Suprapubic skin (tissue), 4 donors: ENCODE data around the gene KLK2. TPM values are rescaled to one million over a fixed set of nuclear protein-coding genes. Genes with fewer than 3 reads are reported as not detected.

Experiments
- DNase-seq, 2 donors: peaks; one replicate each; pipeline ENCODE4 v3.0.0-alpha.2; 2019; ENCODE audit warnings: low spot score in 2 of 2
- H3K27ac ChIP-seq: fragments of 200-600 bp; sonication (generic); one replicate; pipeline ENCODE4 v1.5.1; 2019
- H3K27me3 ChIP-seq: fragments of 200-600 bp; sonication (generic); one replicate; pipeline ENCODE4 v1.5.1; 2019
- H3K36me3 ChIP-seq: fragments of 200-600 bp; sonication (generic); one replicate; pipeline ENCODE4 v1.5.1; 2019
- H3K4me1 ChIP-seq: fragments of 200-600 bp; sonication (generic); one replicate; pipeline ENCODE4 v1.5.1; 2019
- H3K4me3 ChIP-seq: fragments of 200-600 bp; sonication (generic); one replicate; pipeline ENCODE4 v1.5.1; 2019; ENCODE audit warnings: mild to moderate bottlenecking
- H3K9me3 ChIP-seq: fragments of 200-600 bp; sonication (generic); one replicate; pipeline ENCODE4 v1.5.1; 2019
- CTCF ChIP-seq, 2 donors: fragments of 200-600 bp in 1 of 2; fragments of 450-650 bp in 1 of 2; sonication (generic) in 1 of 2; IDR thresholded peaks; one replicate each; pipeline ENCODE4 v1.5.1; 2016 to 2019; ENCODE audit warnings: antibody characterized with exemption in 2 of 2, mild to moderate bottlenecking in 1 of 2, moderate library complexity in 1 of 2
- EP300 ChIP-seq: sonication (generic); formaldehyde crosslinking; IDR thresholded peaks from one replicate; pipeline ENCODE4 v1.6.1; 2017; ENCODE audit warnings: antibody characterized with exemption
- POLR2A ChIP-seq, 2 donors: fragments of 450-650 bp; IDR thresholded peaks; one replicate each; pipeline ENCODE4 v1.6.1; 2017; ENCODE audit warnings: antibody characterized with exemption in 2 of 2, mild to moderate bottlenecking in 2 of 2, moderate library complexity in 2 of 2
- POLR2AphosphoS5 ChIP-seq, 3 donors: sonication (generic); formaldehyde crosslinking; IDR thresholded peaks; one replicate each; pipeline ENCODE4 v1.6.1; 2017; ENCODE audit warnings: antibody characterized with exemption in 3 of 3
- WGBS: methylation state at CpG from one replicate; pipeline ENCODE4 v1.1.5; 2018; 5-methylcytosine and 5-hydroxymethylcytosine counted together
- total RNA-seq, 4 donors: library from RNA; depleted of rRNA; stranded (reverse); fragments of >200 nt; gene quantifications; one replicate each; pipeline ENCODE4 v1.1.0, GENCODE V29; 2016

Gene KLK2
- total RNA-seq, 4 donors from 2014 or later: not detected

- TF ChIP-seq EP300 (no peak), CTCF (IDR thresholded peaks at IDR 0.05) (no peak), POLR2A (IDR thresholded peaks at IDR 0.05) (no peak), POLR2AphosphoS5 (IDR thresholded peaks at IDR 0.05) (no peak)
- Histone ChIP-seq H3K27ac (peak overlapping the region; percentile 35), H3K4me3 (peak overlapping the region; percentile 60), H3K27me3 (peaks cover 57% of the 10 kb centered on the region), H3K36me3 (no peaks in the 10 kb centered on the region), H3K9me3 (no peaks in the 10 kb centered on the region), H3K4me1 (peaks cover 20% of the 10 kb centered on the region)
- WGBS: 4% methylated on average over 40 of the region's 67 CpGs
- no peak for DNase-seq
Observed at GRCh38 chr19:50835785-50836542, 37.3 kb upstream of the KLK2 start.

GRCh38 chr19:50836543-50837195 is 36.6 kb upstream of the KLK2 start:
- DNase-seq: no peak
- no peaks in the 10 kb centered on the region for H3K9me3 ChIP-seq
- no peaks in the 10 kb centered on the region for H3K36me3 ChIP-seq
- 30% methylated on average over 19 of the region's 19 CpGs for WGBS
- peaks cover 20% of the 10 kb centered on the region for H3K4me1 ChIP-seq
- peaks cover 56% of the 10 kb centered on the region for H3K27me3 ChIP-seq
- no peak for TF ChIP-seq POLR2A (IDR thresholded peaks at IDR 0.05)
- TF ChIP-seq EP300: no peak
- no peak for TF ChIP-seq POLR2AphosphoS5 (IDR thresholded peaks at IDR 0.05)
- TF ChIP-seq CTCF (IDR thresholded peaks at IDR 0.05): no peak
- H3K27ac ChIP-seq: no peak overlapping the region
- H3K4me3 ChIP-seq: peak overlapping the region; percentile 60

- TF ChIP-seq POLR2AphosphoS5 (IDR thresholded peaks at IDR 0.05): no peak
- TF ChIP-seq CTCF (IDR thresholded peaks at IDR 0.05): no peak
- no peak for TF ChIP-seq EP300
- TF ChIP-seq POLR2A (IDR thresholded peaks at IDR 0.05): no peak
- WGBS: 52% methylated on average over 9 of the region's 10 CpGs
- Histone ChIP-seq H3K27me3 (peaks cover 56% of the 10 kb centered on the region), H3K27ac (no peak overlapping the region), H3K9me3 (no peaks in the 10 kb centered on the region), H3K4me3 (no peak overlapping the region), H3K36me3 (no peaks in the 10 kb centered on the region), H3K4me1 (peaks cover 20% of the 10 kb centered on the region)
- DNase-seq: no peak
Observed at GRCh38 chr19:50837300-50837699, 35.9 kb upstream of the KLK2 start.

GRCh38 chr19:50838239-50838638 is 35.0 kb upstream of the KLK2 start:
- TF ChIP-seq POLR2AphosphoS5 (IDR thresholded peaks at IDR 0.05): no peak
- no peak overlapping the region for H3K27ac ChIP-seq
- H3K27me3 ChIP-seq: peaks cover 47% of the 10 kb centered on the region
- WGBS: 23% methylated on average over 6 of the region's 6 CpGs
- no peak overlapping the region for H3K4me3 ChIP-seq
- H3K9me3 ChIP-seq: no peaks in the 10 kb centered on the region
- no peak for DNase-seq
- no peaks in the 10 kb centered on the region for H3K36me3 ChIP-seq
- H3K4me1 ChIP-seq: peaks cover 20% of the 10 kb centered on the region

GRCh38 chr19:50839712-50840655 is 33.3 kb upstream of the KLK2 start:
- 78% methylated on average over 10 of the region's 10 CpGs for WGBS
- Histone ChIP-seq H3K27me3 (peaks cover 47% of the 10 kb centered on the region), H3K36me3 (no peaks in the 10 kb centered on the region), H3K4me3 (no peak overlapping the region), H3K9me3 (no peaks in the 10 kb centered on the region), H3K27ac (no peak overlapping the region), H3K4me1 (peaks cover 20% of the 10 kb centered on the region)
- no peak for TF ChIP-seq EP300
- TF ChIP-seq POLR2A (IDR thresholded peaks at IDR 0.05): no peak
- TF ChIP-seq CTCF (IDR thresholded peaks at IDR 0.05): no peak
- TF ChIP-seq POLR2AphosphoS5 (IDR thresholded peaks at IDR 0.05): no peak
- DNase-seq: no peak
